HL-60/S4 treated with phorbol 12-myristate 13-acetate at 8.2 ng/mL for 4 days and 3 days (cell line): ENCODE measurements around the gene EPS15.
"Not testable (repeated sequence)": the region's sequence is repeated elsewhere in the genome, so short reads cannot be mapped to it uniquely, and the experiment has no call there.

ENCODE experiments used
- in situ Hi-C: fragments of 300-500 bp; cut with MboI; formaldehyde crosslinking; loops from 2 replicates; pipeline ENCODE4 v1.15.0; 2022; ENCODE audit warnings: low sequenced_read_pairs

Gene EPS15

DNA sequence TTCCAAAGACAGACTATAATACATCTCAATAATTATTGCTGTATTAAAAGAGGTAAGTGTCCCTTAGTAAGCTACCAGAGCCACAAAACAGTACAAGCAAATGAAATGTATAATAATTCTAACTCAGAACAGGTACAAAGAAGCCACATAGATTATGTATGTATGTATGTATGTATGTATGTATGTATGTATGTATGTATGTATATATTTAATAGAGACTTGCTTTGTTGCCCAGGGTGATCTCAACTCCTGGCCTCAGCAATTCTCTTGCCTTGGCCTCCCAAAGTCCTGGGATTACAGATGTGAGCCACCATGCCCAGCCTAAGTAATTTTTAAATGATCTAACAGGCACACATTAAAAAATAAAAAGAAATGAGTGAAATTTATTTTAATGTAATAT, 86.9 kb downstream of the EPS15 start:
- in situ Hi-C loops, result no loop called here

GRCh38 chr1:51427438-51427837, 91.6 kb downstream of the EPS15 start:
- in situ Hi-C loops, result no loop called here

DNA sequence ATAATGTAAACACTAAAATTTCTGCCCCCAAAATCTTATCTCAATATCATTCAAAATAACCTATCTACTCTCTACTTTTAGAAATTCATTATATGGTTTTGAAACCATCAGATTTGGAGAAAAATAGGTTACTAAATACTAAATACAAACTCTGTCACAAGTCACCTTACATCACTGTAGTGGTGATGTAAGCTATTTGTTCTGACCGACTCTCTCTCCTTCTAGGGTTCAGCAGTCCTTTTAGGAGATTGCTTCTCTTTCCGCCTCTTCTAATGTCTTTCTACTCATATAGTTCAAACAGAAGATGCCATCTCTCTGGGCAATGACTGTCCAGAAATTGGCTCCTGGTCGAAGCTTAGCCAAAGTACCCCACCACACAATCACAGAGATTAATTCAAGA, 93.1 kb downstream of the EPS15 start:
- in situ Hi-C loops, result no loop called here

GRCh38 chr1:51425273-51425672, 93.8 kb downstream of the EPS15 start:
- in situ Hi-C loops, result no loop called here

- in situ Hi-C loops, result no loop called here
These were observed 95.8 kb downstream of the EPS15 start for GRCh38 chr1:51423073-51423821.

GRCh38 chr1:51422367-51423072, 96.5 kb downstream of the EPS15 start:
- in situ Hi-C loops, result no loop called here

DNA sequence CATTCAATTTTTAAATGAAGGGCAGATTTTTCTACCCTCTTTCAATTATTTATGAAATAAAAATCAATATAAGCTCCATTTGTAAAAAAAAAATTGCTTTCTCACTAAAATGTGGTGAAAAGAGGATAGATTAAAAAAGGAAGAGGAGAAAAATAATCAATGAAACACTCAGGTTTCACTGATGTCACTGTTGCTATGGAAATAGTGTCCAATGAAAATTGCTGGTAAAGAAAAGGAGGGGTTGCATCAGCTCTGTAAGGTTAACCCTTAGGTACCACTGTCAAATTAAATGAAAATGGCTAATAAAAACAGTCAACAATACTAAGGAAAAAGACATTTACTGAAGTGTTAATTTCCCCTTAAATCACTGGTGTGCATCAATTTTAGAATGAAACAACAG, 97.1 kb downstream of the EPS15 start:
- in situ Hi-C loops, result no loop called here

GRCh38 chr1:51420867-51421627, 98.0 kb downstream of the EPS15 start:
- in situ Hi-C loops, result no loop called here

GRCh38 chr1:51418384-51418959, 100.6 kb downstream of the EPS15 start:
- in situ Hi-C loops, result no loop called here

DNA sequence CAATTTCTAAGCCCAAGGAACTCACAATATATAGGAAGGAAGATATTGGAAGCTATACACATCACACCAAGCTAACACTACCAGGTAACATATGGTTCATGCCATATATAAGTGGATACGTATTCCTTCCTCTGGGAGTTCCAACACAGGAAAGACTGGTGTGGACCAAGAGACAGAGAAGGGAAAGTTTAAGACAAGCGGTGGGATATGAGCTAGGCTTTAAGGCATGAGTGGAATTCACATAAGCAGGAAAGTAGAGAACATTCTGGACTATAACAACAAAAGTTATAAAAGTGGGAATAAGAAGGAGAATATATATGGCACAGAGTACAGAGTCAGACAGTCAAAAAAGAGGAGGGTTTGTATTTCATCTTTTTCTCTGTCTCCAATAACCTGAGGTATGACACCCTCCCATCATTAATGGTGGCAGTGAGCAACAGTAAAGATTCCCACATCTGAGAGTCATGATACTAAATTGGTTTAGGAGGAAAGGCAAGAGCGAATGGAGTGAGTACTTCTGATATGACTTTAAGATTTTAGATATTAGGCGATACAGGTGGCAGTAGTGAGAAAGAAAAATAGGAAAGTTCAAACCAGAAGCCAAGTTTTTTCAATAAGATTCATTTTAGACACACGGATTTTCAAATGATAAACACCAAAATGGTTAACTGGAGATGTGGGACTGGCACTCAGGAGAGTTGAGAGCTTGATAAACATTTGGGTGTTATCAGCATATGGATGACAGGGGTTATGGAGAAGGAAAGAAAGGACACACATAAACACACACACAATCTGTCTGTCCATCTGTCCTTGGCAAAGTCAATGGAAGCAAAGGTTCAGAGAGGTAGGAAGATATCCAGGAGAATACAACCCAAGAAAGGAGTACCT, 101.3 kb downstream of the EPS15 start:
- in situ Hi-C loops, result no loop called here

GRCh38 chr1:51416910-51417309, 102.2 kb downstream of the EPS15 start:
- in situ Hi-C loops, result no loop called here

DNA sequence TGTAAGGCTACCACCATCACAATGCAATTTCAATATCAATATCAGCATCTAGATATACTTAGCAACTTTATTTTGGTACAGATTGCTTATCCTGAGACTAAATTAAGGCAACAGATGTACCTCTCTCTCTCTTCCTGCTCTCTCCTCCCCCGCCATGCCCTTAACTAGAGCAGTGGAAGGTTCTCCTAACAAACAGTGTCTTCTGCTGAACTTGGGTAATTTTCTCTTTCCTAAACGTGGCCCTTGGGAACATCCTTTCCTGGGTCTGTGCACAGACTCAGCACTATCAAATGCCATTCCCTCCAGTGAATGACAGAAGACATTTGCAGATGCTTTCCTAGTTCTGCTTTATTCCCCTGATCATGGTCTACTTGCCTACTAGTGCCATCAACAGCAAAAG, 103.1 kb downstream of the EPS15 start:
- in situ Hi-C loops, result no loop called here

DNA sequence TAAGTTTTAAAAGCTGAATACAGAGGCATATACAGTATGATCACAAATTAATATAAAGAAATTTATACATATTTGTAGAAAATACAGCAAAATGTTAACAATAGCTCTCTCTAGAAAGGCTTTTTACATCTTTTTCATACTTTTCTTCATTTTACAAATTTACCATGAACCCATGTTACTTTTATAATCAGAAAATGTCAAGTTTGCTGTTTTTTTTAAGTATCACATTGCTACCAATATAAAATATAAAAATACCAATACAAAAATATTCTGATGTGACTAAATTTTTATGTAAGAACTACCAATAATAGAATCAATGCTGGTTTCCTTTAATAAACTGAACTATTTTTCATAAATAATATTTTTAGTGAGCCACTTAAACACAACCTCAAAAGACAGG, 104.3 kb downstream of the EPS15 start:
- in situ Hi-C loops, result no loop called here

DNA sequence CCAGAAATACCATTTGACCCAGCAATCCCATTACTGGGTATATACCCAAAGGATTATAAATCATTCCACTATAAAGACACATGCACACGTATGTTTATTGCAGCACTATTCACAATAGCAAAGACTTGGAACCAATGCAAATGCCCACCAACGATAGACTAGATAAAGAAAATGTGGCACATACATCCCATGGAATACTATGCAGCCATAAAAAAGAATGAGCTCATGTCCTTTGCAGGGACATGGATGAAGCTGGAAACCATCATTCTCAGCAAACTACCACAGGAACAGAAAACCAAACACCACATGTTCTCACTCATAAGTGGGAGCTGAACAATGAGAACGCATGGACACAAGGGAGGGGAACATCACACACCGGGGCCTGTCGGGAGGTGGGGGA, 107.2 kb downstream of the EPS15 start:
- in situ Hi-C loops, result not testable (repeated sequence)

DNA sequence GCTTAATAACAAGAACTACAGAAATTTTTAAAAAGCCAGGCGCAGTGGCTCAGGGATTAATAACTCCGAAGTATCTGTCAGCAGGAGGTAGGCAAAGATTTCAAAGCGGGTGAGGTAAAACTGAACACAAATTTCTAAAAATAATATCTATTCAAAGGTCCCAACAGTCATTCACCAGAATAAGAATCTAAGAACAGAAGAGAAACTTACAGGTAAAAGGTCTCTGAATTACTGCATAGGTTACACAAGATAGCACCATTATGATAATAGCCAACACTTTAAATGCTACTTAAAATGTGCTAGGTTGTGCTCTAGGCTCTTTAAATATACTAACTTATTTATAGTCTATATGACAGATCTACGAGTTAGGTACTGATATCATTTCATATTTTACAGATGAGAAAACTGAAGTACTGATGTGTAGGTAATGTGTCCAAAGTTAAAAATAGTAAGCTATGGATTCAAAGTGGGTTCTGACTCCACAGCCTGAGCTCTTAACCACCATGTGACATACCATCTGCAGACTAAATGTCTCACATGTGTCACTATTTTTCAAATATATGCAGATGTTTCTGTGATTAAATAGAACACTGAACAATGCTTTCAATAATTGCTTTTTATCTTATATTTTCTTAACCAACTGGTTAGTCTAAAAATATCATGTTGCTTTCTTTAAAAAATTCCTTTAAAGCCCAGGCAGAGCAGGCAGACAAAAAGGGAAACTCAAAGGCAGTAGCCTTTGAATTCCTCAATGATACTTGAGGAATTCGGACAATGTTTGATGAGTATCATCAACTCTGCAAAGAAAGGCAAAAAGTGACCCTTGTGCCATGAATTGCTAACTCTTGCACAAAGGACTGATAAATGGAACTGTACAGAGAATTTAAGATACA, 108.3 kb downstream of the EPS15 start:
- in situ Hi-C loops, result no loop called here

GRCh38 chr1:51409755-51410541, 109.1 kb downstream of the EPS15 start:
- in situ Hi-C loops, result not testable (repeated sequence)

GRCh38 chr1:51392241-51392640, 126.8 kb downstream of the EPS15 start:
- in situ Hi-C loops, result no loop called here

- in situ Hi-C loops, result not testable (repeated sequence)
These were observed 128.4 kb downstream of the EPS15 start for GRCh38 chr1:51390641-51391040.

DNA sequence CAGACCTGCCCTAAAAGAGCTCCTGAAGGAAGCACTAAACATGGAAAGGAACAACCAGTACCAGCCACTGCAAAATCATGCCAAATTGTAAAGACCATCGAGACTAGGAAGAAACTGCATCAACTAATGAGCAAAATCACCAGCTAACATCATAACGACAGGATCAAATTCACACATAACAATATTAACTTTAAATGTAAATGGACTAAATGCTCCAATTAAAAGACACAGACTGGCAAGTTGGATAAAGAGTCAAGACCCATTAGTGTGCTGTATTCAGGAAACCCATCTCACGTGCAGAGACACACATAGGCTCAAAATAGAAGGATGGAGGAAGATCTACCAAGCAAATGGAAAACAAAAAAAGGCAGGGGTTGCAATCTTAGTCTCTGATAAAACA, 131.8 kb downstream of the EPS15 start:
- in situ Hi-C loops, result not testable (repeated sequence)
